Kasumi-1 (cell line): ENCODE measurements around the gene MAST3.

ENCODE experiments used
- DNase-seq, 2 experiments: peaks; one replicate each; lab custom pipeline; 2025; lab: John Stamatoyannopoulos, UW

MAST3 gene

DNA sequence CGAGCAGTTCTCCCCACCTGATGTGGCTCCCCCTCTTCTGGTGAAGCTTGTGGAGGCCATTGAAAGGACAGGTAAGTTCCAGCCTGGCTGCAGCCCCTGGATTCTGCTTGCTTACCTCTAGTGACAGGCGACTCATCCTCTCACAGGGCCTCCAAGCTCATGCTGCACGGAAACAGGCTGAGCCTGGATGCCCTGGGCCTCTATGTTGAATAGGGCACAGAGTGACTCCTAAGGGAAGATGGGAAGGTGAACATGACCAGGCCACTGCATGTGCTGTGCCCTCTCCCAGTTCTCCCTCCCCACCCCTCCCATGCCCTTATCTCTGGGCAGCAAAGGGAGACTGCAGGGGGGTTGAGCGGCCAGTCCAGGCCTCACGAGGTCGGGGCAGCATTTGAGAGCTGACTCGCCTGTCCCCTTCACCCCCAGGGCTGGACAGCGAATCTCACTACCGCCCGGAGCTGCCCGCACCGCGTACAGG, 63.0 kb downstream of the MAST3 start:
- DNase-seq = no peak

DNA sequence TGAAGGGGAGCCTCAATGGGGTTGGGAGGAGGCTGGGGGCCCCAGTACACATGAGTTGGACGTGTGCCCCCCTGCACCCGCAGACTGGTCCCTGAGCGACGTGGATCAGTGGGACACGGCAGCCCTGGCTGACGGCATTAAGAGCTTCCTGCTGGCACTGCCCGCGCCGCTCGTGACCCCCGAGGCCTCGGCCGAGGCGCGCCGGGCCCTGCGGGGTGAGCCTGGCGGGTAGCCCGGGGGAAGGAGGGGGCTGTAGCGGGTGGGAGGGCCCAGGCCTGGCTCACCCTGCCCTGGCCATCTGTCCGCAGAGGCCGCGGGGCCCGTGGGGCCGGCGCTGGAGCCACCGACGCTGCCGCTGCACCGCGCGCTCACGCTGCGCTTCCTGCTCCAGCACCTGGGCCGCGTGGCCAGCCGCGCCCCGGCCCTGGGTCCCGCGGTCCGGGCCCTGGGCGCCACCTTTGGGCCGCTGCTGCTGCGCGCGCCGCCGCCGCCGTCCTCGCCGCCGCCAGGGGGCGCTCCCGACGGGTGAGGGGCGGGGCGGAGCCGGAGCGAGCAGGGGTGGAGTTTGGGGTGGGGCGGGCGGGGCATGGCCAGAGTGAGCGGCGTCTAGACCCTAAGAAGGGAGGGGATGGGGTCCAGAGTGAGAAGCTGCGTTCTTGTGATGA, 63.5 kb downstream of the MAST3 start:
- DNase-seq = peak; percentile 20 to 21

DNA sequence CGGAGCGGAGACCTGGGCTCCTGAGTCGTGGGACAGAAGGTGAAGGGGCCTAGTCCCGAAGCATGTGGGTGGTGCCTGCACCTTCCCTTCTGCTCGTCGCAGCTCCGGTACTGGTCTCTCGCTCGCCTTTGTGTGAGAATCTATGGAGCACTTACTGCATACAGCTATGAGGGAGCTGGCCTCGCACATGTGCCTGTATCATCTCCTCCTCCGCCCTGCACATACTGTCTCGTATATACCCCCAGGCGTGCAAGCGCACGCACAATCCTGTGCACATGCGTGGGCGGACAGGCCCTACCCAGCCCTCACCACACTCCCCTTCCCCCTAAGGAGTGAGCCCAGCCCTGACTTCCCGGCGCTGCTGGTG, 64.0 kb downstream of the MAST3 start:
- no peak for DNase-seq

DNA sequence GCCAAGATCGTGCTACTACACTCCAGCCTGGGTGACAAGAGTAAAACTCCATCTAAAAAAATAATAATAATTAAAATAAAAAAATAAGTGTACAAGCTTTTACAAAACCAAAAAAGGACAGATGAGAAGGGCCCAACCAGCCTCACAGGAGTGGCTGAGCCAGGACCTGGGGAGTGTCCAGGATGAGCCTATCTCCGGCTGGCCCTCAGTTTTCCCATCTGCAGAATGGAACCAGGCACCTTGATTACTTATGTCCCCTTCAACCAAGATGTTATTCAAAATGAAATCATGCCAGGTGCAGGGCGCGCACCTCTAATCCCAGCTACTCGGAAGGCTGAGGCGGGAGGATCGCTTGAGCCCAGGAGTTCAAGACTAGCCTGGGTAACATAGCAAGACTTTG, 66.5 kb downstream of the MAST3 start:
- DNase-seq = no peak

DNA sequence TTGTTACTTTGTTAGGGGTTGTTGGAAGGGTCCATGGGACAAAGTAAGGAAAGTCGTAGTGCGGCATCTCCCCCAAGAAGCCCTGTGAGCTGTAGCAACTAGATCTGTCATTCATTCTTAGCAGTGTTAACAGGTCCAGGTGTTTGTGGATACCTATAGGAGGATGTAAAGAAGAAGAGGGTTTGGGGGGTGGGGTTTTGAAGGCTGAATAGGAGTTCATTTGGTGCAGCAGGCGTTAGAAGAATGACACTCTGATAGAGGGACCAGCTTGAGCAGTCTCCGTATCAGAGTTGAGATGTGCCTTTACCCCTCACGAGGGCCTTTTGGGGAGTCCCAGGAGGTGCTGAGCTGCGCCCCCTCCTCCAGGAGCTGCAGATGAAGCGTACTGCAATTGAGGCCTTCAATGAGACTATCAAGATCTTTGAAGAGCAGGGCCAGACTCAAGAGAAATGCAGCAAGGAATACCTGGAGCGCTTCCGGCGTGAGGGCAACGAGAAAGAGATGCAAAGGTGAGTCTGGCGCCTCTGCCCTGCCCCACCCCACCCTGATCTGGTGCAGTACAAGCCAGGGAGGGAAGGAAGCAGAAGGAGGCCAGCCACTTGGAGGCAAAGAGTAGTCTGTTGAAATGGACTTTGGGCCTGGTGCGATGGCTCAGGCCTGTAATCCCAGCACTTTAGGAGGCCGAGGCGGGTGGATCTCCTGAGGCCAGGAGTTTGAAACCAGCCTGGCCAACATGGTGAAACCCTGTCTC, 68.4 kb downstream of the MAST3 start:
- no peak for DNase-seq

DNA sequence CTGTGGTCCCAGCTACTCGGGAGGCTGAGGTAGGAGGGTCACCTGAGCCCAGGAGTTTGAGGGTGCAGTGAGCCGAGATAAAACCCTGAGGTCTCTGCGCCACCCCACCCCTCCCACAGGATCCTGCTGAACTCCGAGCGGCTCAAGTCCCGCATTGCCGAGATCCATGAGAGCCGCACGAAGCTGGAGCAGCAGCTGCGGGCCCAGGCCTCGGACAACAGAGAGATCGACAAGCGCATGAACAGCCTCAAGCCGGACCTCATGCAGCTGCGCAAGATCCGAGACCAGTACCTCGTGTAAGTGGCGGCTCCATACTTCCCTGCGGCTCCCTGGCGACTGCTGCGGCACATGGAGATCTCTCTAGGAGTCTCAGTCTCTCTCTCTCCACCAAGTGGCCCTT, 69.4 kb downstream of the MAST3 start:
- no peak for DNase-seq

DNA sequence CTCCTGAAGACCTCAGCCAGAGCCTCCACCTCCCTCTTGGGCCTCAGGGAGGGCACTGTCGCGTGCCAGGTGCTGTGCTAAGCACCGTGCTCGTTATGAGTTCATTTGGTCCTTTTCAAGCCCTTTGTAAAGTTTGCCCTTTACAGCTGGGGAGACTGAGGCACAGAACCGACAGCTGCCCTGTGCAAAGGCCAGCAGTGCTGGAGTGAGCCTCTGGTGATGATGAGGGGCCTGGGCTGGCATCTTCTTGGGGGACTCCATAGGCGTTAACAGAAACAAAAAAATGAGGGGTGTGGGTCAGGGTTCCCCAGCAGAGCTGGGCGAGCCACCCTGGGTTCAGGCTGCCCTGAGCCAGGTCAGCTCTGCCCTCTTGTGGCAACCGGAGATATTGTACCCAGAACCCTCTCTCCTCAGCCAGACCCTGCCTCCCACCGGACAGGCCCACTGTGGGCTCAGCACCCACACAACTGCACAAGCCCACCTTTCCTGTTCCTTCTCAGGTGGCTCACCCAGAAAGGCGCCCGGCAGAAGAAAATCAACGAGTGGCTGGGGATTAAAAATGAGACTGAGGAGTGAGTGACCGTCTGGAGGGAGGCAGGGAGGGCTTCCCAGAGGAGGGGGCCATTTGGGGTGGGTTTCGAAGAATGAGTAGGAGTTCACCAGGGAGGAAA, 70.5 kb downstream of the MAST3 start:
- DNase-seq = peak; percentile 49 to 56

DNA sequence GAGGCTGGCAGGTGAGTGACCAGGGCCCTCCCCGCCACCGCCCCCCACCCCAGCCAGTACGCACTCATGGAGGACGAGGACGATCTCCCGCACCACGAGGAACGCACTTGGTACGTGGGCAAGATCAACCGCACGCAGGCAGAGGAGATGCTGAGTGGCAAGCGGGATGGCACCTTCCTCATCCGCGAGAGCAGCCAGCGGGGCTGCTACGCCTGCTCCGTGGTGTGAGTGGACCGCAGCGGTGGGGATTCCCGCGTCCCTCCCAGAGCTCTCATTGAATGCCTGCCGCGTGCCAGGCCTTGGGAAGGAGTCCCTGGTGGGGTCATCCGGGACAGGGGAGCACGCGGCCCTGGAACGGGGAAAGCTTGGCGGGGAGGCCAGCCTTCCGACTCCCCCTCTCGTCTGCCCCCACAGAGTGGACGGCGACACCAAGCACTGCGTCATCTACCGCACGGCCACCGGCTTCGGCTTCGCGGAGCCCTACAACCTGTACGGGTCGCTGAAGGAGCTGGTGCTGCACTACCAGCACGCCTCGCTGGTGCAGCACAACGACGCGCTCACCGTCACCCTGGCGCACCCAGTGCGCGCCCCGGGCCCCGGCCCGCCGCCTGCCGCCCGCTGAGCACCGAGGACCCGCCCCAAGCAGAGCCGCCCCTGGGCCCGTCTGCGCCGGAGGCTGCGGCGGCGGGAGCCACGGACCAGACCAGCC, 71.2 kb downstream of the MAST3 start:
- no peak for DNase-seq

DNA sequence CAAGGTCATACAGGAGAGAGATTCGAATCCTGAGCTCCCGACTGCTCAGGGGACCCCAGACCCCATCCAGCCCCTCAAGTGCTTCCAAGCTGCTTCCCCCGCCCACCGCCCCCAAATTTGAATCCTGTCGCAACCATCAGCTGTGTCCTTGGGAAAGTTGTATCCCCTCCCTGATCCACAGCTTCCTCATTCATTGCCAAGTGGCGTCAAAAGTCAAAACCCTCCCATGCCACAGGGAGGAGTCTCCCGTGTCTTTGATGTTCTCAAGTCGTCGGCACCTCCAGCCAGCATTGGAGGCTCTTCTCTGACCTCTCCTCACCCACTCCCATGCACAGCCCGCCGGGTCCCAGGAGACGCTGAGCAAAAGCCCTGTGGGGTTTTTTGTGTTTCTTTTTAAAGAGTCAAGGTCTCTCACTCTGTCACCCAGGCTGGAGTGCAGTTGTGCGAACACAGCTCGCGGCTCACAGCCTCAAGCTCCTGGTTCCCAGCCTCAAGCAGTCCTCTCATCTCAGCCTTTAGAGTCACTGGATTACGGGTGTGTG, 73.2 kb downstream of the MAST3 start:
- no peak for DNase-seq

DNA sequence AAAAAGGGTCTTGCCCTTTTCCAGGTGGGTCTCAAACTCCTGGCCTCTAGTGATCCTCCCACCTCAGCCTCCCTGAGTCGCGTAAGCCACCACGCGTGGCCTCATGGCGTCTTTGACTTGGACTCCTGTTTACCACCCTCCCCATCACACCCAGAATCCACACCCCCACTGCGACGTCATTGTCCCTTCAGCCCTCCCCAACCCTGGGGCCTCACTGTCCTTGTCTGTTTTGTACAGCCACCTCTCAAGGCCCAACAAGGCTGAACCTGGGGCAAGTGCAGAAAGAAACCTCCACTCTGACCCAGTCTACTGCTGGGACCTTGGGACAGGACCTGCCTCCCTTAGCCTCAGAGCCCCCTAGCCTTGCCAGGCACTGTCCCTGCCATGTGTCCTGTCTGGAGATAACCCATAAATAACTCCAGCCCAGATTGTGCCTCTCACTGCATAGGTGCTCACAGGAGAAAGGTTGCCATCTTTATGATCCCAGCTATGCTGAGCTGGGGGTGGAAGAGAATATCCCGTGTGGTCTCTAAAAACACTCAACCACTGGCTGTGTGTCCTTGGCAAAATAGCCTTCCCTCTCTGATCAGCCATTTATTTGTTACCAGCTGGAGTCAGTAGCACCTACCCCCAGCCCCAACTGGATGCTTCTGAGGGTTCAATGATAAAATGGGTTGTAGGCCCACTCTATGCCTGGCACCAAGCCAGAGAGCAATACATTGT, 74.2 kb downstream of the MAST3 start:
- no peak for DNase-seq

DNA sequence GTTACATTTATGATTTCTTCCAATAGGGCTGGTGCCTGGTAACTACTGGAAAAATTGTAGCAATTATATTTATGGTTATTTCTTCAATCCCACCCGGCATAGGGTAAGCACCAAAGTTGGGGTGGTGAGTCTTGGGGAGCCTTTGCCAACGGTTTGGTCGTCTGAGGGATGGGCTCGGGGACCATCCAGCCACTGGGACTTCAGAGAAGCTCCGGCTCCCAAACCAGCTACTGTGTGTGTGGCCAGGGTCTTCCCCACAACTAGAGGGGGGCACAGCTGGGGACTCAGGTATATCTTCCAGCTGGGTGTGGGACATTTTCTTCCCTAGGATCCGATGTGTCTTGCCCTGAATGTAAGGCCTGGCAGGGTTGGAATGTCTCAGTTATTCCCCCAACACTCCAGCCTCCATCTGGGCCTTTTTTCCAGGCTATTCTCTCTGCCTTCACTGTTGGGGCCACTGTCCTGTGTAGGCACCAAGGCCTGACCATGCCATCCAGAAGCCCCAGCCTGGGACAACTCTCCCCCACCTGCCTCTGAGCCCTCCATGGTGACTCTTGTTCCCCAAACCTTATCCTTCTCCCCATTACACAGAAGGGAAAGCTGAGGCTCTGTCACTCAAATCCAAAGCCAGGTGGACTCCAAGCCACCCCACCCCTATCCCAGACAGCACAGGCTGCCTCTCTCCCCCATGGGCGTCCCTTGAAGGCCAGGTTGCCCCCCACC, 74.9 kb downstream of the MAST3 start:
- no peak for DNase-seq

DNA sequence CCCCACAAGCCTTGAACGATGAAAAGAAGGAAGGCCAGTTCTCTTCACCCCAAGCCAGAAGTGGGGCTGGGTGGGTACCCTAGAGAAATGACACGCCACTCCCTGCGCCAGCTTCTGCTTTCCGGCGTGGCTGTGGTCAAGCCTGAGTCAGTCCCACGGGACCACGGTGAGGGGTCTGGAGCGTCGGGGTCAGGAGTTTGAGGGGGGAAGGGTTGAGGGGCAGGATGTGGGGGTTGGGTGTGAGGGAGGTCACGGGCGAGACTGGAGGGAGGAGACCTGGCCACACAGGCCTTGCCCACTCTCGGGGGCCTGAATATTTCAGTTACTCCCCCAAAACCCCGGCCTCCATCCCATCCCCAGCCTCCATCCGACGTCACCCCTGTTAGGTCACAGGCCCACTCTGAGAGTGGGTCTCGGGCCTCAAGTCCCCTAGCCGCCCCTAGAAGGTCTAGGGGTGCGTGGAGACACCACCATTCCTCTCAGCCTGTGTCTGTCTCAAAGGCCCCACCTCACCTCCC, 75.5 kb downstream of the MAST3 start:
- DNase-seq = no peak

DNA sequence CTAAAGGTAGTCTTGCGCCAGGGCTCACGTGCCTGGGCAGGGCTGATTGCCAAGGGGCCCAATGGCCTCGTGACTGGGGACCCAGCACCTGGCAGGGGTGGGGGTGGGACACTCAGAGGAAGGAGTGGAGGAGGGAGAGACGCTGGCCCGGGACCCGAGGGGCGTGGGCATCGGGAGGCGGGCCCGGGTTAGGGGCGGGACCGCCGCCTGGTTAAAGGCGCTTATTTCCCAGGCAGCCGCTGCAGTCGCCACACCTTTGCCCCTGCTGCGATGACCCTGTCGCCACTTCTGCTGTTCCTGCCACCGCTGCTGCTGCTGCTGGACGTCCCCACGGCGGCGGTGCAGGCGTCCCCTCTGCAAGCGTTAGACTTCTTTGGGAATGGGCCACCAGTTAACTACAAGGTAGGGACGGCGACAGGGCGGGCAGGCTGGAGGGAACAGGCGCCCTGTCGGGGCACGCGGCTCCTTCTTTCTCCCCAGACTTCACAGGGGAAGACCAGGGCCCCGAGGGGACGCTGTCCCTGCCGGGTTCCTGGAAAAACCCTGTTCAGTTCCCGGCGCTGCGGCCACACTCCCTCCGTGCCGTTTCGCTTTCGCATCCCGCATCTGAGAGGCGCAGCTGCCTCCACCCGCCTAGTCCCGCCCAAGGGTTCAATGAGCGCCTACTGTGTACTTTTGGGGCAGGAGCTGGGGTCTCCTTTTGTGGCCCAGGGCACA, 76.2 kb downstream of the MAST3 start, which contains the start of gene IFI30:
Gene IFI30 (plus strand): TSS at position 242 of the 717 bp plus-strand sequence. CDS start 29 bp downstream, at position 271.
- DNase-seq = peak in 1 of 2 experiments; percentile 18

DNA sequence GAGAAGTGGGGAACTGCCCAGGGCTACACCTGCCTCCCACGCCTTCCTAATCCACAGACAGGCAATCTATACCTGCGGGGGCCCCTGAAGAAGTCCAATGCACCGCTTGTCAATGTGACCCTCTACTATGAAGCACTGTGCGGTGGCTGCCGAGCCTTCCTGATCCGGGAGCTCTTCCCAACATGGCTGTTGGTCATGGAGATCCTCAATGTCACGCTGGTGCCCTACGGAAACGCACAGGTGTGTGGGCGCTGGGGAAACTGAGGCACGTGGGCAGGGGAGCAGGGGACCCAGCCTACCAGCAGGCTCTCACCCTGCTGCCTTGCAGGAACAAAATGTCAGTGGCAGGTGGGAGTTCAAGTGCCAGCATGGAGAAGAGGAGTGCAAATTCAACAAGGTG, 77.4 kb downstream of the MAST3 start:
- DNase-seq = no peak

DNA sequence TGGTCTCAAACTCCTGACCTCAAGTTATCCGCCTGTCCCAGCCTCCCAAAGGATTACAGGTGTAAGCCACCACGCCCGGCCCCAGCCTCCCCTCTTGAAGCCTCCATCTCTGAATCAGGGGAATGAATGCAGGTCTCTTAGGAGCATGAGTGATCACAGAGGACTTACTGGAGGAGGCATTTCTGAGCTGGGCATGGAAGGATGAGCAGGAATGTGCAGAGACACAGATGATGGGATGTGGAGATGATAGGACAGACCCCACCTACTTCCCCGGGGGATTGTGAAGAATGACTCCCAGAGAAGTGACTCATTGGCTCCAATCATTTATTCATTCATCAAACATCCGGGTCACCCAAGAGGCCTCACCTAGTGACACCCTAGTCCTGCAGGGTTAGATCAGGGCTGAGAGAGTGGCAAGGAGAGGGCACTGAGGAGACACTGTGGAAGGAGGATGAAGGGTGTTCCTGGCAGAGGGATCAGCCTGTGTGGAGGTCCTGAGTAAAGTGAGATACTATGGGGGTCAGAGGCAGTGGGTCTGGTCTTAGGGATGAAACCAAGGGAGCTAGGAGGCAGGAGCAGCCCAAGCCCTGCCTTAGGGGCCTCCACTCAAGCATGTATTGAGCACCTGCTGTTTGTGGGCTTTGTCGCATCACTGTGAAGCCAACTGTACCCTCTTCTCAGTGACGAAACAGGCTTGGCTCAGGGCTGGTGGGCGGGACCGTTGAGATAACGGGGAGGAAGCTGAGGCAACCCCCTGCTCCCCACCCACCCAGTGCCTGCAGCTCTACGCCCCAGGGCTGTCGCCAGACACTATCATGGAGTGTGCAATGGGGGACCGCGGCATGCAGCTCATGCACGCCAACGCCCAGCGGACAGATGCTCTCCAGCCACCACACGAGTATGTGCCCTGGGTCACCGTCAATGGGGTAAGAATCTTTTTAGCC, 79.1 kb downstream of the MAST3 start:
- DNase-seq = no peak

DNA sequence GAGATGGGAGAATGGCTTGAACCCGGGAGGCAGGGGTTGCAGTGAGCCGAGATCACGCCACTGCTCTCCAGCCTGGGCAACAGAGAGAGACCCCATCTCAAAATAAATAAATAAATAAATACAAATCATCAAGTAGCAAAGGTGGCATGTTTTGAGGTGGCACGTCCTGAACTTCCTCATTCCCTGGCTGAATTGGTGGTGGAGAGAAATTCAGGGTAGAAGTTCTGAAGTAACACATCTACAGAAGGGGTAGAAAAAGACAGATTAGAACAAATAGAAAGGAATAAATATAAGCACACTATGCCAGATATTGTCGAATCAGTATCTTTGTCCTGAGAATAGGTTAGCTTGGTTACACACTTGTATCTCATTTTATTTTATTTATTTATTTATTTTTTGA, 82.4 kb downstream of the MAST3 start:
- peak; percentile 32 to 40 for DNase-seq

DNA sequence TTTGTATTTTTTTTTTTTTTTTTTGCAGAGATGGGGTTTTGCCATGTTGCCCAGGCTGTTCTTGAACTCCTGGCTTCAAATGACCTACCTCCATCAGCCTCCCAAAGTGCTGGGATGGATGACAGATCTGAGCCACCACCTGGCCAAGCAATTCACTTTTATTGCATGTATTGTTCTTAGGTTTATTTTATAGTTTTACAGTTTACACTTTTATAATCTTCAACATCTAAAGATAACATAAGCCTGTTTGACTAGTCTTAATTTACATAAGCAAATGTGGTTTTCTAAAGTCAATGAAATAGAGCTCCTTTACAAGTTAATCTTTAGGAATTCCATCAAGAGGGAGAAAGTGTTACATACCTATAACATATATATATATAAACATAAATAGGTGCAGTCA, 86.0 kb downstream of the MAST3 start:
- no peak for DNase-seq

DNA sequence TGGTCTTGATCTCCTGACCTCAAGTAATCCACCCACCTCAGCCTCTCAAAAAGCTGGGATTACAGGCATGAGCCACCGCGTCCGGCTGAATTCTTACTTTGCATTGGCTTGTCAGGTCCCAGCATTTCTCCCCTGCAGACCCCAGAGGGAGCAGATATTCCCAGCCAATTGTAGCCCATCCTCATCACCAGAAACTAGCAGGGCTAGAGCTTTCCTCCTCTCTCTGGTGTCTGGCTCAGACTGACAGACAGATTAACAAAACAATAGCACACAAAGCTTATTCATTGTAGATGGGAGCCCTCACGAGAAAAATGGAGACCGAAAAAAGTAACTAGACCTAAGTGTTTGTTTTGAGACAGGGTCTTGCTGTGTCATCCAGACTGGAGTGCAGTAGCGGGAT, 88.0 kb downstream of the MAST3 start:
- no peak for DNase-seq

DNA sequence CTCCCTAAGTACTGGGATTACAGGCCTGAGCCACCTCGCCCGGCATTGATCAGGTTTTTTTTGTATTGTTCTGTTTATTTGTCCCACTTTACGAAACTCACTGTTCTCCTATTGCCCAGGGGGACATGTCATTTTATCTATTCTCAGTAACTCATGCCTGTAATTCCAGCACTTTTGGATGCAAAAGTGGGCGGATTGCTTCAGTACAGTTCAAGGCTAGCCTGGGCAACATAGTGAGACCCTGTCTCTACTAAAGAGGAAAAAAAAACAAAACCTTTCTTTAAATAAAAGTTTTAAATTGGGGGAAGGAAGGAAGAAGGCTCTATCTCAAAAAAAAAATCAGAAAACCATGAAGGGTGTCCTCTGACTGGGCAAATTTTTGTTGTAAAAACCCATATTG, 92.7 kb downstream of the MAST3 start:
- no peak for DNase-seq
